HG02623 (cell line): ENCODE measurements around the gene NT5C1B.

Source experiments
- ATAC-seq: cut with Tn5 transposase; IDR thresholded peaks from one replicate; pipeline ENCODE4 v1.9.1; 2021; ENCODE audit warnings: moderate library complexity; ENCODE audit not compliant: unreplicated experiment

Gene NT5C1B

DNA sequence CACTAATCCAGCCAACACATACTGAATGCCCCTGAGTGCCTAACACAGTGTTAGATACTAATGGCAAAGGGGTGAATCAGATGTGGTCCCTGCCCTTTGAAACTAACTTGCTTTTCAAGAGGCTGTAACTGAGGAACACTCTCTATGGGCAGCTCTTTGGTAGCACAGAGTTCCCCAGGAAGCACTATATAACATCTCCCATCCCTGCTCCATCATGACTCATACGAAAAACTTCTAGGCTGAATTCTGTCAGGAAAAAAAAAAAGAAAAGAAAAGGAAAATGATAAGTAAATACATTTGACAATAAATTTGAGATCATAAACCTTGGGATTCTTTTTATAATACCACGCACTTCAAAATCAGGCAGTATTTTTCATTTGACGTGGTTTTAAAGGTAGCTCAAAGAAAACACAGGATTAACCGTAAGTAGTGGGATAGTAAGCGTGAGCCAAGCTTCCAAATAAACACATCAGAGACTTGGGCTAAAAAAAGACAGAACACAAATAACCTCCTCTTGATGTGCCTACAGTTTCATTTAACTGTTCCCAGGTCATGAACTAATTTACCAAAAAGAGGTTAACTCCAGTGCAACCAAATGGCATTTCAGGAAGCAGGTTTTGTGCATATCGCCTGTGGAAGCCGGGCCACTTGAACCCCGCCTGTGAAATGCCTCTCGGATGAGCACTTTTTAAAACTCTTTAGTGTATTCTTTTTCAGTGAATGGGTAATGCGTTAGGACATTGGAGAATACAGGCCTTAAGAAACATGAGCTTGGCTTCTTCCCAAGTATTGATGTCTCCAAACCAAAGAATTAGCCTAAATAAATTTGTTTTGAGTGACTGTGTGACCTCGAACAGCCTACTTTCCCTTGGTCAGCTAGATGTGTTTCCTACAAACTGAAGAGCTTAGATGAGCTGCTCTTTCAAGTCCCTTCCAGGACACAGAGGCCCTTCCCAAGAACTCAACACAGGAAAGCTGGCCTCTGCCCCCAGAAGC, 71.0 kb downstream of the NT5C1B start:
- no peak for ATAC-seq

DNA sequence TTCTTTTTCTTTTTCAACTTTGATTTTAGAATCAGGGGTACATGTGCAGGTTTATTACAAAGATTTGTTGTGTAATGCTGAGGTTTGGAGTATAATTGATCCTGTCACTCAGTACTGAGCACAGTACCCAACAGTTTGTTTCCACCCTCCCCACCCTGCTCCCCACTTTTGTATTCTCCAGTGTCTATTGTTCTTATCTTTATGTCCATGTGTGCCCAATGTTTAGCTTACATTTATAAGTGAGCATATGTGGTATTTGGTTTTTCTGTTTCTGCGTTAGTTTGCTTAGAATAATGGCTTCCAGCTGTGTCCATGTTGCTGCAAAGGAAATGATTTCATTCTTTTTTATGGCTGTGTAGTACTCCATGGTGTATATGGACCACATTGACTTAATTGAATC, 72.0 kb downstream of the NT5C1B start:
- ATAC-seq = no peak

DNA sequence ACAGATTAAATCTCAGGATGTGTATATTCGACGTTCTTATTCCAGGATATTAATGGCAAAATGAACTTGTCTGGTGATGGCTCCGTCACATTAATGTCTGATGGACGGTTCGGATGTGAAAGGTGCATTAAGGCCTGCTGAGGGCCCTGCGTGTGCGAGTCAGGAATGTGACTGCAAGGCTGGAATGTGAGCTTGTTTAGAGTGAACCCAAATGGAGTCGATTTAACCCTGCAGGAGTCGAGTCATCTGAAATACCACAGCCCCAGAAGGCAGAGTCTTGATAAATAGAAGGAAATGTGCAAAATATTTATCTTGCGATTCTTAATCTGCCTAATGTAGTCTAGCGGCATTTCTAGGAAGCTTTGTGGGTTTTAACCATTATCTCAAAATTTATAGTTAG, 73.3 kb downstream of the NT5C1B start:
- ATAC-seq = no peak

DNA sequence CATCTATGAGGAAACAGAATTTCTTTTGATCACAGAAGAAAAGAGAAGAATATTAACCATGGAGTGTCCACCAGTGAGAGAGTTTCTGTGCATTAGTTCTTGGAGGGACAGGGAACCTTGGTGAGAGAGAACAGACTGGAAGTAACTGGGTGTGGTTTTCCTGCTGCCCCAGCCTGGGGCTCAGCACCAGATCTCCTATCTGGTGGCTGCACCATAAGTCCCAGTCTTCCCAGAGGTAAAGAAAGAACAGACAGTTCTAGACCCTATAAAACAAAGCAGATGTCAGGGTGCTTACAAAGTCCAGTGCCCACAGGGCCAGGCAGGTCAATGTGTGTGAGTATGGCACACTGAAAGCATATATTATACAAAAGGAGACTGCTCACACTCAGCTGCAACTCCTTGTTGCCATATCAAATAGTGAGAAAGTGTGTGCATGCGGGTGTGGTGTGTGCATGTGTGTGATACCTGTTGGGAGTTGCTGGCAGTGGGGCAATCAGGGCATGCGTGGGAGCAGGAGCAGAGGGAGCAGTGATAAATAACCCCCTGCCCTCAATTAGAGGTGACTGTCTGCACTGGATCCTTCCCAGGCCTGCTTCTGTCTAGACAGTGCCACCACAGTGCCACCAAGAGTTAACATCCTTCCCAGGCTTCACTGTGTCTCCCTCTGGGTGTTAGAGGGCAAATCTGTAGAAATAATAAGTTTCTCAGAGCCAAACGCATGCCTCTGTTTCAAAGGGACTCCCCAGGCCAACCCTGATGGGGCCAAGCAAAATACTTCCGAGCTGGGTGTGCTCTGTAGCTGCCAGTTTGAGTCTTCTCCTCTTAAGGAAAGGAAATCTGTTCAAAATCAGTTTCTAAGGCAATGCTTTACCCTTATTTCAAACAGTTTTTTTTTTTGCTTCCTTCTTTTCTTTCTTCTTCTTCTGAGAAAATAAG, 74.6 kb downstream of the NT5C1B start:
- no peak for ATAC-seq
